Measurements from ENCODE around the gene MRTFB. TPM values are rescaled to one million over a fixed set of nuclear protein-coding genes. Genes with fewer than 3 reads are reported as not detected.
A peak's percentile ranks its signal among the peaks of the same experiment; 100 is the strongest.
"Not testable (repeated sequence)": the region's sequence is repeated elsewhere in the genome, so short reads cannot be mapped to it uniquely, and the experiment has no call there.

MRTFB gene
- total and polyA plus RNA-seq, 5 experiments from 2014 or later = 2.5 to 23.3 (median 6.4) TPM

DNA sequence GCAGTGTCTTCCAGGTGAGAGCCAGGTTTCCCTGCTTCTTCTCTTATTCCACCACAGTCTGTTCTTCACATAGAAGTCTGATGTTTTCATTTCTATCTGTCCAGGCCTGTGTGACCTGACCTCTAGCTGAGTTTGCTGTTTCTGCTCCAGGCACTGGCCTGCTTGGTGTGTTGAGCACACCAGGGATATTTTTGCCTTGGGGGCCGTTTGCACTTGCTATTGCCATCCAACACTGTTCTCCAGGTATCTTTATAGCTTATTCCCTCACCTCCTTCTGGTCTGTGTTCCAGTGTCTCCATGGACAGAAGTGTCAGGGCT, 41.4 kb downstream of the MRTFB start:
- no peak for DNase-seq
- no peak for ATAC-seq

DNA sequence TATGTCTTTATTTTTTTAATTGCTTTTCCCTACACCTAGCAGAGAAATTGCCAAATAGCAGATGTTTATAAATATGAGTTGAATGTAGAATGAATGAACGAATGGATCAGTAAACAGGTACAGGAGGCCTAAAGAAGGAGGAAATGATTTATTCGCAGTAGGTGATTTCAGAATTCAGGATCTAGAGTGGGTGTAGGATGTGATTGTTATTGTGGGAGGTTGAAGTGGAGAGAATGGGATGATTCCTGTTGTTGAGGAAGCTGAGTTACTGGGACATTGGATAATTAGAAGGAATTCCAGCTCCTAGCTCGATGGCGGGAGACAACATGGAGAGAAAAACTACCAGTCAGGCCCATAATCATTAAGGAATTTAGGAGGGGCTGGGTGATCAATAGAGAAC, 42.2 kb downstream of the MRTFB start:
- peaks cover 21 to 45% (median 40%) of the 10 kb centered on the region in 4 donors for H3K4me1 Mint-ChIP-seq
- H3K4me3 Mint-ChIP-seq = no peak overlapping the region
- ATAC-seq (no peak), DNase-seq (no peak)
- no peaks in the 10 kb centered on the region for H3K27me3 Mint-ChIP-seq
- peaks cover 0 to 10% (median 0%) of the 10 kb centered on the region in 3 donors for H3K36me3 Mint-ChIP-seq
- H3K9me3 Mint-ChIP-seq = no peaks in the 10 kb centered on the region
- POLR2A ChIA-PET = no interaction called here
- H3K27ac Mint-ChIP-seq = peak overlapping the region in 1 of 10 donors; percentile 38

More for the DNA sequence above, 41.4 kb downstream of the MRTFB start:
- H3K36me3 Mint-ChIP-seq = peaks cover 0 to 10% (median 0%) of the 10 kb centered on the region in 3 donors
- H3K27ac Mint-ChIP-seq = peak overlapping the region in 4 of 10 donors; percentile 55 to 82 (median 69)
- no peaks in the 10 kb centered on the region for H3K27me3 Mint-ChIP-seq
- peaks cover 26 to 51% (median 47%) of the 10 kb centered on the region in 4 donors for H3K4me1 Mint-ChIP-seq
- H3K9me3 Mint-ChIP-seq = no peaks in the 10 kb centered on the region
- POLR2A ChIA-PET = no interaction called here
- no peak overlapping the region for H3K4me3 Mint-ChIP-seq

DNA sequence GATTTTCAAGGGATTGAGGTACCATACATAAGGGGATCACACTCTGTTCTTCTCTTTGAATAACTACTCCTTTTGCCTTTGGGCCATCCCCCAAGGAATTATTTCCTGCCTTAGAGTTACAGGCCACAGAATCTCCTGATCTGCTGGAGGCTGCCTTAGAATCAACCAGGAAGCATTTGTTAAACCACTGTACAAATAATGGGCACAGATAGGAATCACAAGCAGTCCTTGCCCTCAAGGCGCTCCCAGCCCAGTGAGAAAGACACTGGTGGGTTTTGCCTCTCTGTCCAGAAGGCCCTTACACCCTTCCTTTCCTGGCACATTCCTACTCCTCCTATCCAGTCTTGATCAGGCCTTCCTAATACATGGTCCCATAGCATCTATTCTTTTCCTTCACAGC, 45.9 kb downstream of the MRTFB start:
- H3K27ac Mint-ChIP-seq = peak overlapping the region in 1 of 10 donors; percentile 65
- POLR2A ChIA-PET = no interaction called here
- H3K27me3 Mint-ChIP-seq = no peaks in the 10 kb centered on the region
- H3K9me3 Mint-ChIP-seq = peaks cover 0 to 7% (median 0%) of the 10 kb centered on the region in 9 donors
- DNase-seq (no peak), ATAC-seq (no peak)
- peaks cover 9 to 14% (median 10%) of the 10 kb centered on the region in 3 donors for H3K36me3 Mint-ChIP-seq
- H3K4me3 Mint-ChIP-seq = no peak overlapping the region
- peaks cover 16 to 25% (median 21%) of the 10 kb centered on the region in 4 donors for H3K4me1 Mint-ChIP-seq

DNA sequence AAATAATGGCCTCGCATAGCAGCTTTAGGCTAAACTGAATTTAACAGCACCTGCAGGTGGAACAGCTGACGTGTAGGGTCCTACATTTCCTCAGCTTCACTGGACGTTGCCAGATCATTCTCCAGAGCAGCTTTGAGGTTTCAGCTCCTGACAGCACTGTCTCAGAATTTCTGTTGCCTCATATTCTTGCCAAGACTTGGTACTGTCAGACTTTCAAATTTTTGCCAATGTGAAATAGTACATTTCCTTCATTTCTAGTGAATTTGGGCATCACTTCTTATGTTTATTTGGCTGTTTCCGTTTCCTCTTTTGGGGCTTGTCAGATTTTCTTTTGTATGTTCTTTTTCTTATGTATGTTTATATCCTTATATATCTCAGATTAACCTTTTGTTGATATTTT, 48.7 kb downstream of the MRTFB start:
- H3K9me3 Mint-ChIP-seq = peaks cover 0 to 7% (median 2%) of the 10 kb centered on the region in 9 donors
- no peak for DNase-seq

DNA sequence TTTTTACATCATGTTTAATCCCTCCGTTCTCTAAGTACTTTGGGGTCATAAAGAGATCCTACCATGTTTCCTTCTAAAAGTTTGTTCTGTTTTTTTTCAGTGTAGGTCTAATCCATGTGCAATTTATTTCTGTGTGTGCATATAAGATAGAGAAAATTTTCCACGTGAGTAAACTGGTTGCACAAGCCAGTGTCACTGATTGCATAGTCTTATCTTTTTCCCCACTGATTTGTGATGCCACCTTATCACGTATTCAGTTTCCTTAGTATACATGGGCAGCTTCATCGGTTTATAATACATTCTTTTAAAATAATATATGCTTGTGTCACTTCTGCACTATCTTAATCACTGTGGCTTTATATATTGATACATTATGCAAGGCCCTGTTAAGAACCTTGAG, 49.2 kb downstream of the MRTFB start:
- no peak for ATAC-seq
- no peaks in the 10 kb centered on the region for H3K27me3 Mint-ChIP-seq
- H3K4me3 Mint-ChIP-seq = no peak overlapping the region
- peak overlapping the region in 3 of 10 donors; percentile 1 to 81 (median 48) for H3K27ac Mint-ChIP-seq
- H3K36me3 Mint-ChIP-seq = peaks cover 9 to 14% (median 11%) of the 10 kb centered on the region in 3 donors
- H3K9me3 Mint-ChIP-seq = peaks cover 0 to 7% (median 2%) of the 10 kb centered on the region in 9 donors
- POLR2A ChIA-PET = no interaction called here
- DNase-seq = no peak
- peaks cover 16 to 36% (median 24%) of the 10 kb centered on the region in 4 donors for H3K4me1 Mint-ChIP-seq

More for the DNA sequence above, 48.7 kb downstream of the MRTFB start:
- Mint-ChIP-seq H3K36me3 (peaks cover 9 to 14% (median 13%) of the 10 kb centered on the region in 3 donors), H3K27me3 (no peaks in the 10 kb centered on the region), H3K4me3 (no peak overlapping the region), H3K27ac (no peak overlapping the region), H3K4me1 (peaks cover 15 to 31% (median 22%) of the 10 kb centered on the region in 4 donors)
- POLR2A ChIA-PET = no interaction called here
- no peak for ATAC-seq

DNA sequence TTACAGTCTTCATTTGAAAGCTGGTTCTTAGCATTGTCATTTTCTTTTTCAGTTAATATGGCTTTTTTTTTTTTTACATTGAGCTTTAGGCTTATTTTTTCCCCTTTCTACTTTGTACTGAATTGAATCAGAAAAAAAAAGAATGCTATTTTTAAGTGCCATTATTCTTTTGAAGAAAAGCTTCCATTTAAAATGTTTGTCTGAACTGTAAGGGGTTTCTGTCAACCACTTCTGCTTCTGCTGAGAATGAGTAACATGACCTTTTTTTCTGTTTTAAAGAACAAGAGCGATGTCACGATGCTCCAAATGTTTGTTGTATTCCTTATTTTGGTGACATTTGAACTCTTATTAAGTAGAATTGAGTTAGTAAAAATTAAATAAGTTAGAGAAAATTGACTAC, 50.0 kb downstream of the MRTFB start:
- Mint-ChIP-seq H3K4me1 (peaks cover 16 to 38% (median 20%) of the 10 kb centered on the region in 4 donors), H3K27me3 (no peaks in the 10 kb centered on the region), H3K4me3 (no peak overlapping the region), H3K9me3 (peaks cover 0 to 7% (median 2%) of the 10 kb centered on the region in 9 donors), H3K27ac (no peak overlapping the region), H3K36me3 (peaks cover 9 to 14% (median 9%) of the 10 kb centered on the region in 3 donors)
- ATAC-seq = no peak
- DNase-seq = no peak
- POLR2A ChIA-PET = no interaction called here

DNA sequence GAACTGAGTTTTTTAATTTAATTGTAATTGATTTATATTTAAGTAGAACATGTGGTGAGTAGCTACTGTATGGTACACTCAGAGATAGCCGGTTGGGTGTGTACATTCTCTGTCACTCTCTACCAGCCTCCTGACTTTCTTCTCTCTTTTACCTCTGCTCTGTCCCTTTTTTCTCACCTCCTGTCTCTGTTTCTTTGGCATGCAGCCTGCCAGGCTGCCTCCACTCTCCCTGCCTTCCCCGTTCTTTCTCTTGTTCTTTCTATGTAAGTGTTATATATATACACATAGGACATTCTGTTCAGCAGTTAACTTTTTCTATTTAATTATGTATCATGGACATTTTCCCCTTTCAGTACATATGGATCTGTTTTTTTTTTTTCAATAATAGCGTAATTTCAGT, 50.8 kb downstream of the MRTFB start:
- Mint-ChIP-seq H3K4me1 (peaks cover 16 to 38% (median 20%) of the 10 kb centered on the region in 4 donors), H3K4me3 (no peak overlapping the region), H3K36me3 (peaks cover 9 to 14% (median 9%) of the 10 kb centered on the region in 3 donors), H3K27me3 (no peaks in the 10 kb centered on the region), H3K27ac (peak overlapping the region in 1 of 10 donors; percentile 27), H3K9me3 (peaks cover 0 to 7% (median 2%) of the 10 kb centered on the region in 9 donors)
- ATAC-seq (no peak), DNase-seq (no peak)
- POLR2A ChIA-PET = no interaction called here

DNA sequence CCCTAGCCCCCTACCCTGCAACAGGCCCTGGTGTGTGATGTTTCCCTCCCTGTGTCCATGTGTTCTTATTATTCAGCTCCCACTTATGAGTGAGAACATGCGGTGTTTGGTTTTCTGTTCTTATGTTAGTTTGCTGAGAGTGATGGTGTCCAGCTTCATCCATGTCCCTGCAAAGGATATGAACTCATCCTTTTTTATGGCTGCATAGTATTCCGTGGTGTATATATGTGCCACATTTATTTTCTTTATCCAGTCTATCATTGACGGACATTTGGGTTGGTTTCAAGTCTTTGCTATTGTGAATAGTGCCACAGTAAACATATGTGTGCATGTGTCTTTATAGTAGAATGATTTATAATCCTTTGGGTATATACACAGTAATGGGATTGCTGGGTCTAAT, 51.3 kb downstream of the MRTFB start:
- H3K9me3 Mint-ChIP-seq, ATAC-seq, H3K27me3 Mint-ChIP-seq, POLR2A ChIA-PET, H3K4me3 Mint-ChIP-seq, DNase-seq: not testable (repeated sequence)
- Mint-ChIP-seq H3K27ac (peak overlapping the region in 1 of 10 donors; percentile 57), H3K4me1 (peaks cover 16 to 38% (median 20%) of the 10 kb centered on the region in 4 donors), H3K36me3 (peaks cover 9 to 14% (median 9%) of the 10 kb centered on the region in 3 donors)

DNA sequence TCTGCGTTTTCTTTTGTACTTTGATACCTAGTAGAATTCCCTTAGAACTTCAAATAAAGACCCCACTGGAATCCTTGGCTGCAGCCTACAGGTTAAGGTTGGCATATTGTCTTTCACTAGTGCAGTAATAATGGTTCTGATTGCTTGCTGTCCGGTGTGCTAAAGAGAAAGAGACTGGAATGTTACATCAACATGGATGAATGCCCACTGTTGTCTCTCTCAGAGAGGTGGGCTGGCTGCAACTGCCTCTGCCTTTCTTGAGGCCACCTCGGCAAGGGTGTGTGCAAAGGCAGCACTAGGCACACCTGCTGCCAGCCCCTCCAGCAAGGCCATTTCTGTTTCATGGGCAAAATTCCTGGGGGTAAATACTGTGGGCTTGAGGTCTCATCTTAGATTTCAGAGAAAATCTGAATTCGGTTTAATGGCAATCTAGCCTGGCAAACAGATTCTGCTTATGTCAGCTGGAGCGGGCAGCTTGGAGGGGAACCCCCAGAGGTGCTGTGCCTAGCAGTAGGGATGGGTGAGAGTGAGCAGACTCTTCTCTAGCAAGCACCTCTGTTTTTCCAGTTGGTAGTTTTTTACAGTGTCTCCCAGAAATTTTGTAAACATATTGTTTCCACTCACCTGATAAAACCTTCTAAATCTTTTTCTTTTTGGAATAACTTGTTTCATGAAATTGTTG, 54.0 kb downstream of the MRTFB start:
- POLR2A ChIA-PET = no interaction called here
- no peak for ATAC-seq
- H3K36me3 Mint-ChIP-seq = peaks cover under 1 to 18% (median 7%) of the 10 kb centered on the region in 3 donors
- DNase-seq = no peak
- no peak overlapping the region for H3K4me3 Mint-ChIP-seq
- H3K27me3 Mint-ChIP-seq = no peaks in the 10 kb centered on the region
- H3K27ac Mint-ChIP-seq = peak overlapping the region in 1 of 10 donors; percentile 12
- H3K9me3 Mint-ChIP-seq = peaks cover 0 to 4% (median 0%) of the 10 kb centered on the region in 9 donors
- peaks cover 16 to 44% (median 19%) of the 10 kb centered on the region in 4 donors for H3K4me1 Mint-ChIP-seq

DNA sequence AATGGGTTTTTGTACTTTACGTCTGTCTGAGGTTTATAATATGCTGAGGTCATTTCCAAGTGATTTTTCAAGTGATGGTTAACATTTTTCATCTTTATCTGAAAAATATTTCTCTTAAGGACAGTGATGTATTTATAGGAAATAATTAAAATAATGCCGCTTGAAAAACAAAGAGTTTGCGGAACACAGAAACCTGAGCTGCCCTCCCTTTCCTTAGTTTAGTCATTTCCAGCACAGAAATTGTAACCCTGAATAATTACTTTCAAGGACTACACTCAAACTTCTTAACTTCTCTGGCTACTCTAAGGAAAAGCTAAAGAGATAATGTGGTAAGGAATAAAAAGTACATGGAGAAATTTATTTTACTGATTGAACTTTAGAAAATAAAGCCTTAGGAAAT, 54.6 kb downstream of the MRTFB start:
- POLR2A ChIA-PET = no interaction called here
- no peak overlapping the region for H3K4me3 Mint-ChIP-seq
- peaks cover 0 to 4% (median 0%) of the 10 kb centered on the region in 9 donors for H3K9me3 Mint-ChIP-seq
- no peaks in the 10 kb centered on the region for H3K27me3 Mint-ChIP-seq
- ATAC-seq (no peak), DNase-seq (no peak)
- H3K27ac Mint-ChIP-seq = peak overlapping the region in 1 of 10 donors; percentile 12
- peaks cover 13 to 39% (median 15%) of the 10 kb centered on the region in 4 donors for H3K4me1 Mint-ChIP-seq
- H3K36me3 Mint-ChIP-seq = peaks cover 0 to 18% (median 6%) of the 10 kb centered on the region in 3 donors

DNA sequence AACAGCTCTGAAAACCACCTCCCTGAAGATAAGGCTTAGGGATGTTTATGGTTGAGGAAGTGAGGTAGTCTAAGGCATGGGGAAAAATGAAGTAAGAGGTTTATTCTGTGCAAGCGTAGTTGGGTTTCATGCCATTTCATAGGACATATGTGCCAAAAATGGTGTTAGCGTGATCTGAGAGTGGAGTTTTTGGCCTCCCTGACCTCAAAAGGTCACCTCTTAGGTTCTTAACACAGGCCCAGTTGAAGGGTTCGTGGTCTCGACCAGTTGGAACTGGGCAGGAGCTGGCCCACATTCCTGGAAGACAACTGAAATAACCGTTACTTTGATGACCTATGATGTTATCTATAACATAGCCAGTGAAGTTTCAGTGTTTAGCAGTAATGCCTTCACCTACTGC, 57.0 kb downstream of the MRTFB start:
- no peak overlapping the region for H3K4me3 Mint-ChIP-seq
- no peak overlapping the region for H3K27ac Mint-ChIP-seq
- peaks cover 0 to 4% (median 0%) of the 10 kb centered on the region in 9 donors for H3K9me3 Mint-ChIP-seq
- no peak for ATAC-seq
- H3K36me3 Mint-ChIP-seq = peaks cover 0 to 16% (median 2%) of the 10 kb centered on the region in 3 donors
- H3K27me3 Mint-ChIP-seq = no peaks in the 10 kb centered on the region
- DNase-seq = no peak
- peaks cover 6 to 25% (median 10%) of the 10 kb centered on the region in 4 donors for H3K4me1 Mint-ChIP-seq
- POLR2A ChIA-PET = no interaction called here

DNA sequence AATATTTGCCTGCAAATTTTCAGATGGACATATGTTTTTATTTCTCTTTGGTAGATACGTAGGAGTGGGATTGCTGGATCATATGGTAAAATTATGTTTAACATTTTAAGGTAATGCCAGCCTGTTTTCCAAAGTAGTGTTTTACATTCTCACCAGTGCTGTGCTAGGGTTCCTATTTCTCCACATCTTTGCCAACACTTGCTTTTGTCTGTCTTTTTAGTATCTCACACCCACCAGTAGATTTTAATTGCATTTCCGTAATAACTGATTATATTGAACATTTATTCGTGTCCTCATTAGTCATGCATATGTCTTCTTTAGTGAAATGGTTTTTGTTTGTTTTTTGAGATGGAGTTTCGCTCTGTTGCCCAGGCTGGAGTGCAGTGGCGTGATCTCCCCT, 58.4 kb downstream of the MRTFB start:
- peaks cover 0 to 4% (median 0%) of the 10 kb centered on the region in 9 donors for H3K9me3 Mint-ChIP-seq
- DNase-seq (no peak), ATAC-seq (no peak)
- H3K4me1 Mint-ChIP-seq = peaks cover 1 to 13% (median 3%) of the 10 kb centered on the region in 4 donors
- H3K27ac Mint-ChIP-seq = no peak overlapping the region
- POLR2A ChIA-PET = no interaction called here
- H3K27me3 Mint-ChIP-seq = no peaks in the 10 kb centered on the region
- no peak overlapping the region for H3K4me3 Mint-ChIP-seq
- peaks cover 0 to 17% (median 4%) of the 10 kb centered on the region in 3 donors for H3K36me3 Mint-ChIP-seq

DNA sequence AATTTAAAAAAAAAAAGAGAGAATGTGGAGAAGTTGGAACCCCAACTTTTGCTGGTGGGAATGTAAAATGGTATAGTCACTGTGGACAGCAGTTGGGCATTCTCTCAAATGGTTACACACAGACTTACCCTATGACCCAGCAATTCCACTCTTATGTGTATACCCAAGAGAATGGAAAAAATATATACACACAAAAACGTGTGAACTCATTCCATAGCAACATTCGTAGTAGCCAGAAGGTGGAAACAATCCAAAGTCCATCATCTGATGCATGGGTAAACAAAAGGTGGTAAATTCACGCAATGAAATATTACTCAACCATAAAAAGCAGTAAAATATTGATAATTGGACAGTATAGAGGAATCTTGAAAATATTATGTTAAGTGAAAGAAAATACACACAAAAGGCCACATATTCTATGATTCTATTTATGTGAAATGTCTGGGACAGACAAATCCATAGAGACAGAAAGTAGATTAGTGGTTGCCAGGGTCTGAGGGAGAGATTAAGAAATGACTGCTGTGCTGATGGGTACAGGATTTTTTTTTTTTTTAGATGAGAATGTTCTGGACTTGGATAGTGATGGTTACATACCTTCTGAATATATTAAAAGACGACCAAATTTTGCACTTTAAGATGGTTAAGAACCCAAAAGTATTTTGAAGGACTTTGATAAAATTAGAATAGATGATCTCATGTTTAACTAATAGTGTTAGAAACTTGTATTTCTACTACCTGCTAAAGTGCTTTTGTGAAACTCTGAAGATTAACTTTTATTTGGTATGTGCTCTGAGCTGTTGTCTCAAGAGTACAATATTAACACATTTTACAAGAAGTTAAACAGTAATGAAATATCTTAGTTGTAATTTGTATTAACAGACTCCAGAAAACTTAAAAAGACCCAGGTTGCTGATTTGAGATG, 60.9 kb downstream of the MRTFB start:
- Mint-ChIP-seq H3K27me3 (no peaks in the 10 kb centered on the region), H3K4me1 (peaks cover 0 to 6% (median 2%) of the 10 kb centered on the region in 4 donors), H3K27ac (no peak overlapping the region), H3K9me3 (peaks cover 0 to 4% (median 0%) of the 10 kb centered on the region in 9 donors), H3K36me3 (peaks cover 5 to 20% (median 12%) of the 10 kb centered on the region in 3 donors), H3K4me3 (no peak overlapping the region)
- POLR2A ChIA-PET = no interaction called here
- no peak for ATAC-seq
- DNase-seq = no peak

Measured in naive thymus-derived CD8-positive, alpha-beta T cell (primary cell).